Mesothelial cell of epicardium (in vitro differentiated cells): ENCODE data around the gene MAP3K21. TPM values are rescaled to one million over a fixed set of nuclear protein-coding genes. Genes with fewer than 3 reads are reported as not detected.

Experiments used
- DNase-seq, 2 experiments: peaks; one replicate each; pipeline ENCODE4 v3.0.0; 2021; ENCODE audit warnings: low spot score in 2 of 2; ENCODE audit not compliant: unreplicated experiment in 2 of 2
- H3K27ac Mint-ChIP-seq: 2 replicates; pipeline ENCODE4 v1.8.0; 2021; ENCODE audit warnings: mixed read lengths
- H3K27me3 Mint-ChIP-seq: 2 replicates; pipeline ENCODE4 v1.8.0; 2021; ENCODE audit warnings: low read depth, mixed read lengths
- H3K36me3 Mint-ChIP-seq: 2 replicates; pipeline ENCODE4 v1.8.0; 2021; ENCODE audit warnings: mixed read lengths
- H3K4me1 Mint-ChIP-seq: 2 replicates; pipeline ENCODE4 v1.8.0; 2021; ENCODE audit warnings: mixed read lengths
- H3K4me3 Mint-ChIP-seq: 2 replicates; pipeline ENCODE4 v1.8.0; 2021; ENCODE audit warnings: mild to moderate bottlenecking, moderate library complexity, mixed read lengths
- H3K9me3 Mint-ChIP-seq: 2 replicates; pipeline ENCODE4 v1.8.0; 2021; ENCODE audit warnings: mixed read lengths
- CTCF ChIP-seq: fragments of 200-600 bp; sonication (generic); IDR thresholded peaks from one replicate; pipeline ENCODE4 v1.5.0; 2021; ENCODE audit warnings: antibody characterized with exemption; ENCODE audit not compliant: unreplicated experiment
- total RNA-seq: library from RNA; stranded (reverse); gene quantifications from 3 replicates; pipeline ENCODE4 v1.2.1, GENCODE V29; 2021

MAP3K21 gene
- total RNA-seq, 1 donor from 2014 or later: 6.6 TPM

DNA sequence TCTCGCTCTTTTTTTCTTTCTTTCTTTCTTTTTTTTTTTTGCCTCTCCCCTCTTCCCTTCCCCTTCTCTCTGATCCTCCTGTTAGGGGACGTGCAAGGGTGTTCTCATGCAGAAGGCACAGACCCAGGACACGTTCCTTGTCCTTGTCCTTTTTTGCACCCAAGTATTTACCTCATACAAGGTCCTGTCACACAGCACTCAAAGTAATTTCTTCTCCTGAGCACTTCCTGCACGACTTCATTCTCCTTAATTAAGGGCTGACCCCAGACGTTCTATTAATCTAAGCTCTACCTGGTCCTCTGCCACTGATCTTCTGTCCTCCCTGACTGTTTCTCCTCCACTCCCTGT, 31.6 kb upstream of the MAP3K21 start:
- Mint-ChIP-seq H3K4me3 (peak overlapping the region; percentile 75), H3K27ac (peak overlapping the region; percentile 23), H3K36me3 (no peaks in the 10 kb centered on the region), H3K9me3 (no peaks in the 10 kb centered on the region), H3K27me3 (no peaks in the 10 kb centered on the region), H3K4me1 (peaks cover 13% of the 10 kb centered on the region)
- DNase-seq: no peak
- TF ChIP-seq CTCF: no peak

GRCh38 chr1:233299450-233299849, 28.1 kb upstream of the MAP3K21 start:
- H3K27me3 Mint-ChIP-seq: peaks cover 1% of the 10 kb centered on the region
- no peak for DNase-seq
- no peak overlapping the region for H3K4me3 Mint-ChIP-seq
- H3K27ac Mint-ChIP-seq: no peak overlapping the region
- peaks cover 13% of the 10 kb centered on the region for H3K4me1 Mint-ChIP-seq
- H3K36me3 Mint-ChIP-seq: no peaks in the 10 kb centered on the region
- TF ChIP-seq CTCF: no peak
- H3K9me3 Mint-ChIP-seq: no peaks in the 10 kb centered on the region

GRCh38 chr1:233300326-233300725, 27.2 kb upstream of the MAP3K21 start:
- TF ChIP-seq CTCF: no peak

GRCh38 chr1:233304489-233305102, 22.9 kb upstream of the MAP3K21 start:
- Mint-ChIP-seq H3K27ac (no peak overlapping the region), H3K36me3 (no peaks in the 10 kb centered on the region), H3K4me3 (no peak overlapping the region), H3K9me3 (peaks cover 9% of the 10 kb centered on the region), H3K27me3 (peaks cover 6% of the 10 kb centered on the region), H3K4me1 (no peaks in the 10 kb centered on the region)
- DNase-seq: no peak
- TF ChIP-seq CTCF: peak; percentile 61

More at GRCh38 chr1:233300326-233300725, 27.2 kb upstream of the MAP3K21 start:
- Mint-ChIP-seq H3K36me3 (no peaks in the 10 kb centered on the region), H3K4me1 (peaks cover 5% of the 10 kb centered on the region), H3K27ac (no peak overlapping the region), H3K27me3 (peaks cover 2% of the 10 kb centered on the region), H3K9me3 (no peaks in the 10 kb centered on the region), H3K4me3 (no peak overlapping the region)
- no peak for DNase-seq

GRCh38 chr1:233313434-233314155, 13.9 kb upstream of the MAP3K21 start:
- no peak for TF ChIP-seq CTCF
- no peak overlapping the region for H3K4me3 Mint-ChIP-seq
- no peak overlapping the region for H3K27ac Mint-ChIP-seq
- H3K27me3 Mint-ChIP-seq: peaks cover 11% of the 10 kb centered on the region
- no peaks in the 10 kb centered on the region for H3K36me3 Mint-ChIP-seq
- no peaks in the 10 kb centered on the region for H3K4me1 Mint-ChIP-seq
- no peaks in the 10 kb centered on the region for H3K9me3 Mint-ChIP-seq
- DNase-seq: no peak
